ENCODE measurements around the gene BUB1.
A peak's percentile ranks its signal among the peaks of the same experiment; 100 is the strongest.

The BUB1 gene

GRCh38 chr2:110677530-110678456, at the start of gene BUB1:
Gene BUB1, minus strand, starts transcription at chr2:110678063. Its CDS starts 68 bp downstream, at chr2:110677995.
- in situ Hi-C loops (cut with HindIII; ENCODE audit: low sequenced_read_pairs), result no loop called here

GRCh38 chr2:110726285-110726684, 48.4 kb upstream of the BUB1 start:
- DNase-seq (ENCODE audit: low read depth, low spot score), result no peak
- no peak for TF ChIP-seq CTCF (IDR thresholded peaks at IDR 0.05; ENCODE audit: low read depth, low read length)
- in situ Hi-C loops (cut with HindIII; ENCODE audit: low sequenced_read_pairs), result no loop called here
- no peak overlapping the region for H3K4me3 ChIP-seq (ENCODE audit: low read depth, low read length)

More at GRCh38 chr2:110677530-110678456, at the start of gene BUB1:
- TF ChIP-seq CTCF (IDR thresholded peaks at IDR 0.05; ENCODE audit: low read depth, low read length), result no peak
- peak within 1 kb of the TSS; percentile 88 for H3K4me3 ChIP-seq (ENCODE audit: low read depth, low read length)
- peak; percentile 98 for DNase-seq (ENCODE audit: low read depth, low spot score)

- in situ Hi-C loops (cut with HindIII; ENCODE audit: low sequenced_read_pairs), result no loop called here
- no peak for DNase-seq (ENCODE audit: low read depth, low spot score)
- H3K4me3 ChIP-seq (ENCODE audit: low read depth, low read length), result no peak overlapping the region
- no peak for TF ChIP-seq CTCF (IDR thresholded peaks at IDR 0.05; ENCODE audit: low read depth, low read length)
Measured at GRCh38 chr2:110725859-110726258, 48.0 kb upstream of the BUB1 start.

GRCh38 chr2:110725370-110725769, 47.5 kb upstream of the BUB1 start:
- DNase-seq (ENCODE audit: low read depth, low spot score), result no peak
- in situ Hi-C loops (cut with HindIII; ENCODE audit: low sequenced_read_pairs), result no loop called here
- H3K4me3 ChIP-seq (ENCODE audit: low read depth, low read length), result no peak overlapping the region
- no peak for TF ChIP-seq CTCF (IDR thresholded peaks at IDR 0.05; ENCODE audit: low read depth, low read length)

- DNase-seq (ENCODE audit: low read depth, low spot score), result no peak
- TF ChIP-seq CTCF (IDR thresholded peaks at IDR 0.05; ENCODE audit: low read depth, low read length), result no peak
- in situ Hi-C loops (cut with HindIII; ENCODE audit: low sequenced_read_pairs), result no loop called here
- H3K4me3 ChIP-seq (ENCODE audit: low read depth, low read length), result no peak overlapping the region
Measured at GRCh38 chr2:110724820-110725219, 47.0 kb upstream of the BUB1 start.

GRCh38 chr2:110720547-110720946, 42.7 kb upstream of the BUB1 start:
- no peak for TF ChIP-seq CTCF (IDR thresholded peaks at IDR 0.05; ENCODE audit: low read depth, low read length)
- no peak overlapping the region for H3K4me3 ChIP-seq (ENCODE audit: low read depth, low read length)
- in situ Hi-C loops (cut with HindIII; ENCODE audit: low sequenced_read_pairs), result no loop called here
- no peak for DNase-seq (ENCODE audit: low read depth, low spot score)
